AG08395 (cell line): ENCODE measurements around the gene CDC5L.

Source experiments
- DNase-seq: peaks from one replicate; pipeline ENCODE4 v3.0.0; 2012; ENCODE audit warnings: mixed read lengths, low spot score

Gene CDC5L

DNA sequence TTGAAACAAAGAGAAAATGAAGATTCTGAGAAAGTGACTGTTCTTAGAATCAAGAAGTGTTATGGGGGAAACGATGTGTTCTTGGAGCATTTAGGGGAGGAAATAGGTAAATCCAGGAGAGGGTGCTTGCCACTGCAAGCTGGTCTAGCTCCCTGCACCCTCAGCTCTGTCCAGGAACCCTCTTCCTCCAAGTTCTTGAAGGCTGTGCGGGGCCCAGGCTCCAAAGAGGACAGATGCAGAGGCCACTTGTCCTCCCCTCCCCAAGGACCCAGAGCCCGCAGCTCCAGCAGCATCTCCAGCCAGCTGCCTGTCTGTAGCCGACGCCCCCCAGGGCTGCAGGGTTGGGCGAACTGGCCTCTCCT is 87.9 kb downstream of the CDC5L start:
- no peak for DNase-seq

DNA sequence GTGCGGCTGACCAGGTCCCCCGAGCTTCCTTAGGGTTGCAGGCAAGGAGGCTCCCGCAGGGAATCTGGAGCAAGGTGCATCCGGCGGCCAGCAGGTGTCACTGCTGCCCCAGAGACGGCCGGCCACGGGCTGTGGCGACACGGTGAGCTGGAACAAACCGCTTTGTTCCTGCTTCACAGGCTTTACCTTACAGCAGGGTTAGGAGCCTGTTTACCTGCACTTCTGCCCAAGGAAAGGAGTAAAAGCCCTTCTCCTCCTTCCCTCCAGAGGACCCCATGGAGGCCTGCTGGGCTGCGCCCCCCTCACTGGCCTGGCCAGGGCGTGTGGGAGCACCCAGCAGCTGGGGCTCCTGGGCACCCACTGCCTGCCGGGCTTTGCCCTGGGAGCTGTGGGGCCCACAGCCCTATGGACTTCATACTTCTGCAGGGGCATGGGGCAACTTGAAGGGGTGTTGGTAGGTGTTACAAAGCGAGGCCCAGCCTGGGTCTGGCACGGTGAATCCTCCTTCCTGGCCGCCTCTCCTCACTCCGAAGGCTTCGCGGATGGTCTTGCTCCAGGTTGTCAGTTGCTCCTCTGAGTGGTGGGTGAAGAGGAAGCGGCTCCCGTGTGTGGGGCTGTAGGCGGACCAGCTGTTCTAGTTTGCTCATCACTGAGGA is 88.4 kb downstream of the CDC5L start:
- peak; percentile 90 for DNase-seq

DNA sequence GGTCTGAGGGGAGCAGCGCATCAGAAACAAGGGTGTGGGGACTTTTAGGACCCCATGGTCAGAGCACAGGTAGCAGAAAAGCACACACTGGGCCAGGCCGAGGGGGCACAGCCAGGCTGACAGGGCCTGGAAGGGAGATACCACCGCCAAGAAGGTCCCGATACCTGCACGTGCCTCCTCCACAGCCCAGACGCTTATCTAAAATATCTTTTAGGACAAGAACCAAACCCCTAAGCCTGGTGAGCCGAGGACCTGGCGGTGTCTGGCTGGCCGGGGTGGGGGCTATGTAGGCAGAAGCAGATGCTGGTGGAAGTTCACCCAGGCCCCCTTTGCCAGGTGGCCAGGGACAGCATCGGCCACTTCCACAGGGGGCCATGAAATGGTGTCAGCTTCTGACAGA is 89.3 kb downstream of the CDC5L start:
- DNase-seq = no peak

DNA sequence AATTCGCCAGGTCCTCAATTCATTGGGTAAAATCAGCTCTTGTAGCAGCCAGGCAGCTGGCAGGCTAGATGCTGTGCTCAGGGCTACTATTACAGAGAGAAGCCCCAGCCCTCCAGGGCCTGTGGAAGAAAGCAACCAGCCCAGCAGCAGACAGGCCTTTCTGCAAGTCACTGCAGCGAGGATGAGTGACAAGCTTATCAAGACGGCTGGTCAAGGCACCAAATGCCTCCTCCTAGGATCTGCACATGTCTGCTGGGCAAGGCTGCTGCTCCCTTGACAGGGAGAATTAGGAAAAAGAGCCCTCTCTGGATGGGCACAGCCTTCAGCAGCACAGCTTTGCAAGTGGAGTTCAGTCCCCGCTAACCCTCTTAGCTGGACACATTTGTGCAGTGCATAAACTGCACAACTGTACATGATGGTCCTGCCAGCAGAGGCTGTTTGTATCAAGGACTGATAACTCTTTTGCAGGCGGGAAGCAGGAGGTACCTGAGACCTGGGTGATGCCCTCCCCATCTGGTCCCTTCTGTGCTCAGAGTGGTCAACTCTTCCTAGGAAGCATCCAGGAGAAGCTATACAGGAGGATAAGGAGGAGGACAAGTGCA is 89.9 kb downstream of the CDC5L start:
- no peak for DNase-seq

DNA sequence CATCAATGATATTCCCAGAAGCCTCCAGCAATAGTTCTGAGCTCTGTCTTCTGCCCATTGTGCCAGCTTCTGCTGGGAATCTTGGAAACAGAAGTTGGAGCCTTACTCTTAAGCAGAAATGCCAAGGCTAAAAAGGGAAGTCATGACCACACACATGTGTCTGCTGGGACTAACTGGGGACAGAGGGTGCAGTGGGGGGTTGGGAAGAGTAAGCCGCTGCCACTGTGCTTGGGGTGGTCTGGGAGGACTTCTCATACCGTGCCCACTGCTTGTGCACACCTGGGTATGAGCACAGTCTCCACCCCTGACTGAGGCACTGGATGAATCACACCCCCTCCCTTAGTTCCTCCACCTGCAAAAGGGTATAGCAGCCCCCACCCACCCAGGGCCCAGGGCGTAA is 90.7 kb downstream of the CDC5L start:
- DNase-seq = no peak

DNA sequence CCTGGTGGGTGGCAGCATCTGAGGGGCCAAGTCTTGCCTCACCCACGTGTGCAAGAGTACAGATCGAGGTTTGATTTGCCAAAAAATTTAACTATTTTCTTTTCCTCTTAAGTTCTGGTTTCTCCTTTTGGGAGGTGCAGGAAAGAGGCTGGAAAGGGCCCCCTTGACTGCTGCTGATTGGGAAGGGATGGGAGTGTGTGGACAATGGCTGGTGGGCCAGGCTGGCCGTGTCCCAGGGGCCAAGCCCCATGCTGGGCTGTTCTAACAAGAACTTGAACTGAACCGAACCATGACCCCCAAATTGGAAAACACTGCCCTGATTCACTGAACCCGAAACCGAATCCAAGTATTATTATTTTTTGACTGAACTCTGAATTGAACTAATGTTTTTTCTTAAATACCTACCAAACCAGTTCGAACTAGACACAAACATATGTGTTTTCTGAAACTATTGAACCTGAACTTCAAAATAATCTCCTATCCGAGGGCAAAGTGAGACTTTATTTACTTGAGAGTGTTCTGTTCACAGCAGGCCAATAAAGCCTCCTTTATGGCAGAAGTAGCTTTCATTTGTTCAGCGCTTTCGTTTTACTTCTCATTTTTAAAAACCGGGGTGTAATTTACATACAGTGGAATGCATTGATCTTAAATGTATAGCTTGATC is 91.2 kb downstream of the CDC5L start:
- no peak for DNase-seq

DNA sequence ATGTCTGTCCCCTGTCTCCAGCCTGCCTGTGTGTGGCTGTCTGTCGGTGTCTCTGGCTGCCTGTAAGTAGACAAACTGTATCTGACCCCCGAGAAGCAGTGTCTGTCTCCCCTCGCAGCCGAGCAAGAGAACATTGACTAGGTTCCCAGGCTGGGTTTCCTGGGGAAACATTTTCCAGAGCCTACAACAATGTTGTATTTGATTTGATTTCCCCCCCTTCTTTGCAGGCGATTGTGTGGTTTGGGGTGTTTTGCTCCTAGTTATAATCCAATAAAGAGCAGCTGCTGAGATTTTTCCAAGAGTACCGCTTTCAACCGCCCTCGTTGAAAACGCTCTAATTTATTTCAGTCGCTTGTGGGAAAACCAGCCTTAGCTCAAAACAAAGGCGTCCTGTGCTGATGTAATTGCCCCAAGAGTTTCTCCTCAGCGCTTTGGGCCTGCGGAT is 92.6 kb downstream of the CDC5L start:
- no peak for DNase-seq

DNA sequence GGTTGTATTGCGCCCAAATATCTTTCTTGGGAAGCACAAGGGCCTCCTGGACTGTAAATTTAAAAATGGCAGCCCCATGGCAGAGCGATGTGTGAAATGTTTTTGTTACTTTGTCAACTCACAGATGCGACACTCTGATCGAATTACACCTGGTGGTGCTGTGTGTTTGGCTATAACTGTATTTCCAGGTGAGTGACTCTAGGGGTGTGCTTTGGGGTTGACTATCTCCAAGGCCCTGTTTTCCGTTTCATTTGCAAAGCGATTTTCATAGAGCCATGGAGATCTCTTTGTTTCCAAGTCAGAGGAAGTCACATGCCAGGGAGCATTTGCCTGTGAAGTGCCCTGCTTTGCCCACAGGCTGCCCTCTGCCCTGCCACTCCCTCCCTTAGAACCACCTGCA is 93.5 kb downstream of the CDC5L start:
- DNase-seq = no peak

DNA sequence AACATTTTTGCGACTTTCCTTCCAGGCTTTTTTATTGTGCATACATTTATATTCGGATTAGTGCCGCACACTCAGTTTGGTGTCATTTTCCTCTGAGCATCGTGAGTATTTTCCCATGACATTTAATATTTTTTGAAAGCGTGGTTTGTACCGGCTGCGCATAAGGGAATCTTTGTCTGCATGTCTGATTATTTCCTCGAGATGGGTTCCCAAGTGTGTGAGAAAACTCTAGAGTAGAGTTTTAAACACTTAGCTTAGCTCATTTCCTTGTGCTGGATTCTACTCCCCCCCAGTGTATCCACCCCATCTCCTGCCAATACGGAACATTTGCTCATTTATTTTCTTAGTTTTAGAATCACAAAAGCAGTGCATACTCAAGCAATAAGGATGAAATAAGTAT is 94.3 kb downstream of the CDC5L start:
- DNase-seq = no peak

DNA sequence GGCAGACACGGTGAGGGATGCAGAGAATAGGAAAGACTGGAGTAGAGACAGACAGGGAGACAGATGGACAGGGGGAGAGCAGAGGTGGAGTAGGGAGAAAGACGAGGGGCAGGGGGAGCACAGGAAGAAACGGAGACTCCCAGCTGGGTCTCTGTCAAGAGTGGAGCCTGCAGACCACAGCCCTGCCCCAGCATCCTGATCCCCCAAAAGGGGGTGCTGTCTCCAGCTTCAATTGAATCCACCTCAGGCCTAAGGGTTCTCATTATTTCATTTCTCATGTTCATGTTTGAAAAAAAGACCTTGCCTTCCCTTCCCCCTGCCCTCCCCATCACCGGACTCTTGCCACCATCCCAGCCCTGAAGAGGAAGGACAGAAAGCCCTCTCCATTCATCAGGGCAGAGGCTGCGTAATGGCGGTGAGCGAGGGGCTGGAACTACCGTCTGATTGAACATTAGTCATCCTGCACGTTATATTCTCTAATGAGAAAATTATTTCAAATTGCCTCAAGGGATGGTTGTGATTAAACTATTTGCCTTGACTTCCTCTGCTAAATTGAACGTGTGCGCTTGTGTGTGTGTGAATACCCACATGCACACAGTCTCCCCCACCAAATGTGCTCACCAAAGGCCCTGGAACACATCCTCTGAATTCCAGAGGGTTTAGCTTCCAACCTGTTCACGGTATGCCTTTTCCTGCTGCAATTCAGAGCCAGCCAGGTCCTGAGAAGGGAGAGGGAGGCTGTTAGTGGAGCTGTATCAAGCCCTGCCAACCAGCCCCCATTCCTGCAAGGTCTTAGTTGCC is 98.3 kb downstream of the CDC5L start:
- no peak for DNase-seq

DNA sequence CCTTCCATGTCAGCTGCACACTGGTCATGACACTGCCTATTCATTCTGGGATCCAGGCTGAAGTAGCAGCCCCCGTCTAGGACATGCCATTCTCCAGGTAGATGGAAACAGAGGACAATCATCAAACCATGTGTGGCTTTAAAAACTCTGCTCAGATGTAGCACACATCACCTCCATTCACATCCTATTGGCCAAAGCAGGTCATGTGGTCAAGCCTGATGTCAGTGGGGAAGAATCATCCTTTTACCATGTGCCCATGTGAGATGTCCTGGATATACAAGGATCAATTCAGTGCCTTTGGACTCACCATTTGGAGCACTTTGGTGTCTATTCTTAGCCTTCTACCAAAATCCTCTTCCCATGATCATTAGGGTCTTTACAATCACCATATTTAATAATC is 99.5 kb downstream of the CDC5L start:
- no peak for DNase-seq

DNA sequence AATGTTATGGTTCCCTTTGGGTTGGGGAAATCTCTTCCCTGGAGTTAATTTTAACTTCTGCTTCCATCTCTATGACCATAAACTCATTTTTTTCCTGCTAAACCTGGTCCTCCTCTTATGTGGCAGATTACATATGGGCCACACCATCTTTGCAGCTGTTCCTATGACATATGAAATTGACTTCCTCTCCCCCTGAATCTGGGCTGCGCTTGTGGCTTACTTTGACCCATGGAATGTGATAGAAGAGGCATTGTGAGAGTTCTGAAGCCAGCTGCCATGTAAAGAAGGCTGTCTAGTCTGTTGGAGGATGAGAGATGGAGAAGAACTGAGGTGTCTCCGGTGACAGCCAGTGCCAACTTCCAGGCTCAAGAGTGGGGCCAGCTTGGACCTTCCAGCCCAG is 100.1 kb downstream of the CDC5L start:
- no peak for DNase-seq

DNA sequence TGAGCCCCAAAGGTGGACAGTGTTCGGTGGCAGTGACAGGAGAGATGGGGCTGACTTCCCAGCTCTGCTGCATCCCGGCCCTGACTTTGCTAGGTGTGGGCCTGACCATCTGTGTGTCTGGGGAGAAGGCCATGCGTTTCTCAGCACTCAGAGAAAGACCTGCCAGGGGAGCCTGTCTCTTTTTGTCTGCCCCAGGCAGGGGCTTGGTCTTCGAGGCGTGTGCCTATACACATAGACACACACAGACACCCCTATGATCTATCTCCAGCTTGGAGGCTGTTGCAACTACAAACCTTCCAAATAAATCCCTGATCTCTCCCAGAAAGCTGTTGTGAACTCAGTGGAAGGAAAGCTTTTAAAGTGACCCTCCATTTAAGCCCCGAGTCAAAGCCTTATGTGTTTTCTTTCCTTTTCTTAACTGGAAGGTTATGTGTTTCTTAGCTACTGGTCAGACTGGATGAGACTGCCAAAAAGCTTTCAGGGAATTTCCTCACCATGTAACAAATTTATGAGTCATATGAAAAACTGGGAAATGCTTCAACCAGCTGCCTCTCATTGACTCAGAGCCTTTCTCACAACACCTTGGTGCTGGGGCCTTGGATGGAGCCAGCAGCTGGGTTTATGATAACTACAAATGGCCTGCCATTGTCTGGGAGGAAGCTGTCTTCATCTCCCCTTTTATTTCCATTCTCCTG is 102.6 kb downstream of the CDC5L start:
- DNase-seq = peak; percentile 91

DNA sequence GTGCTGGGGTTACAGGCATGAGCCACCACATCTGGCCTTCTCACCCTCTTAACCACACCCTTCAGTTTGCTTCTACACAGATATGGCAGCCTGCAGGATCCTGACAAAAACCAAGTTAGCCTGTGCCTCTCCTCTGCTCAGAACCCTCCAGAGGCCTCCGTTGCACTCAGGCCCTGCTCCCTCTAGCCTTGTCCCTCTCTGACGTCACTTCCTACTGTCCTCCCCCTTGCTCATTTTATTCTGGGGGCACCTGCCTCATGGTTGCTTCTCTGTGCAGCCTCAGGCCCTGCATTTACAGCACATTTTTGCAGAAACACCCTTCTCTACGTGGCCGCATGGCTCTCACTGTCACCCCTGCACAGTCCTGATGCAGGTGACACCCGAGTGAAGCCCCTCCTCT is 105.6 kb downstream of the CDC5L start:
- no peak for DNase-seq

DNA sequence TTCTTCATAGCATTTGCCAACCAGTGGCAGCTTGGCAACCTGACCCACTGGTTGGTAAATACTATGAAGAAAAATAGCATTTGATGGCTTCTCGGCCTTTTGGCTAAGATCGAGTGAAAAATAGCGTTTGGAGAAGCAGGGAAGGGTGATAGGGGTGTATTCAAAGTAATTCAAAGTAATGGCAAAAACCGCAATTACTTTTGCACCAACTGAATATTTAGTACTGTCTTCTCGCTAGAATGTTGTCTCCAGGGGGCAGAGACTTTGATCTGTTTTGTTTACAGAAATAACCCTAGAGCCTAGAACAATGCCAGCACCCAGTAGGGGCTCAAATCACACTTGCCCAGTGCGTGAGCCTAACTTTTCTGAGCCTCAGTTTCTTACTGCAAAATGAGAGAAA is 106.1 kb downstream of the CDC5L start:
- no peak for DNase-seq

DNA sequence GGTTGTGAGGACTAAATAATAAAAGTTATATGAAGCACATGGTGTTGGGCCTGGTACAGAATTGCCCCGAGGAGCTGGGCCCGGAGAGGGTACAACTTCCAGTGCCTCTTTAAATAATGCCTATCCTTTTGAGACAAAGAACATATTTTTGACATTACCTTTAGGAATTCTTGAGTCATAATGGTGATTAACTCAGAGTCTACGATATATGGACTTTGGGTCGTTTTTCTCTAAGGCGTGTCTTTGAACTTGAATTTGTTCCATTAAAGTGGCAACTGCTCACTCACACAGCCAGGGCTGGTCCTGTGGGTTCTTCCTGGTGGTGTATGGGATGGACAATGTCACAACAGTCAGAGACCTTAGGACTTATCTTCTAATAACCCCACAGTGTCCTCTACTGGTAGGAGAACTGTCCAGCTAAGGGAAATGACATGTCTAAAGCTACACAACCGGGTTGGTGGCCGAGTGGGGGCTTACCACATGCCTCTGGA is 106.5 kb downstream of the CDC5L start:
- peak; percentile 76 for DNase-seq

DNA sequence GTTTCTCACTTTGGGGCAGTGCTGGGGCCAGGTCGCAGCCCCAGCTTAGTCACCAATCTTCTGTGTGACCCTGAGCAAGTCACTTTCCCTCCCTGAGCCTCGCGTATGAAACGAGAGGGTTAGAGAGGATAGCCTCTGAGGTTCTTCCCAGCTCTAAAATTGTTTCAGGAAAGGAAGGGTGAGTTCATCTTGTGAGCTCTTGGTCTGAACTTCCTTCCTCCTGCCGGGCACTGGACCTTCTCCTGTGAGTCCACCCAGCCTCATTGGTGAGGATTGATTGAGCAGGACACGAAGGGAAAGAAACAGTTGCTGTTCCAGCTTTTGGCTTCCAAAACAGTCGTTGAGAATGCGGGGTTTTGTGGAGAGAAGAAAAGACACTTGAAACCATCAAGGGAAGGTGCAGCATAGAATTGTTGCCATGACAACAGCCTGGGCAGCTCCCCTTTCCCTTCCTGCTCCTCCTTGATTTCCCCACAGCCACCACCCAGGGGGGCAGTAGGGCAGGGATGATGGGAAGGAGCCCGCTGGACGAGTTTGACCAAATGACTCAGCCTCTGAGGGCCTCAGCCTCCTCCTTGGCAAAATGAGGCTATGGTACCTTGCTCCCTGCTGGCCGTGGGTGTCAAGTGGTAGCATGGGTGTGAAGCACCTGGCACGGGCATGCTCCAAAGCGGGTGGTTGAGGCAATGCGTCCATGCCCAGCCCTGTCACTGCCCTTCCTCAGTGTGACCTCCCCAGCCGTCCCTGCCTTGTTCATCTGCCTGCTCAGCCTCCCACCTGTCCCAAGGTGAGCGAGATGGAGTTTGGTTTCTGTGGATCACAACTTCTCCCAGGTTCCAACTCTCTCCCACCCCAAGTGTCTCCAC is 107.8 kb downstream of the CDC5L start:
- no peak for DNase-seq

DNA sequence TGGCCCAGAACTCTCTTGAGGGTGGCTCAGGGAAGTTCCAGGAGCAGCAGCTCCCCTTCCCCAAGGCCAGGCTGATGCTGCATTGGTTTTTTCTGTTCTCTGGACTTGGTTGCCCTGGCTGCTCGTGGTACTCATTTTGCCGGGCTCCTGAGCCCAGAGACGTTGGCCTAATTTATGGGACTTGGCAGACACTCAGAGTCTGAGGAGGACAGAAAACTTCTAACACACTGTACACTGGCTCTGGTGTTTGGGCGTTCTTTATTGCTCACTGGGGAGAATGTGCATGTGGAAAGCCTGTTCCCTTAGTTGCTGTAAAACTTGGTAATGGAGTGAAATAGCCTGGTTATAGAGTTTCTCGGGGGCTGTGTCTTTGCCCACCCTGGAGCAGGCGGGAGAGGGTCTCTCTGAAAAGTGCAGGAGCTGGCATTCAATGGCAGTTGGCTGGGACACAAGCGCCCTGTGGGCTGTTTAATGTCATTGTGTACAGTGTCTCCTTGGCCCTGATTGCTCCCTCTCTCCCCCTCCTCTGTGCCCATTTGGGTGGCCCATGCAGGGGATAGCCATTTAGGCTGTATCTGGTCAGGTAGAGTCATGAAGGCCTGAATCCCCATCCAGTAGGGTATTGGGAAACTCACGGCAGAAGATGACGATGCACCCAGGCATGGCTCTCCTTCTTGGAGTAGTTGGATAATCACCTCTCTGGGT is 109.3 kb downstream of the CDC5L start:
- no peak for DNase-seq

DNA sequence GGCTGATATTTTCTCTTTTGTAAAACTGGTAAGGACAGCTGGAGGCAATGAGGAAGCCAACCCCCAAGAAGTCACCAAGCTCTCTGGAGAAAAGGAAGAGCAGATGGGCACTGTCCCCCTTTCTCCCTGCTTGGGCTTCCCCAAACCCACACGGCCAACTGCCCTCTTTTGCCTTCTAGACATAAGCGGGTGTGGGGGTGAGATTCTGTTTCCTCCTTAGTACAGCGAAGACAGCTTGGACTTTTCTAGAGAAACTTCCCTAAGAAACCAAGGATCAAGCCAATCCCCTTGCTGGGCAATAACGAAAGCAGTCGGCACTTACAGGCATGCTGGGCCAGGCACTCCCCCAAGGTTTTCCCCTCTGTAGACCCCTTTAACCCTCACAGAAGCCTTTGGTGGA is 110.3 kb downstream of the CDC5L start:
- no peak for DNase-seq

DNA sequence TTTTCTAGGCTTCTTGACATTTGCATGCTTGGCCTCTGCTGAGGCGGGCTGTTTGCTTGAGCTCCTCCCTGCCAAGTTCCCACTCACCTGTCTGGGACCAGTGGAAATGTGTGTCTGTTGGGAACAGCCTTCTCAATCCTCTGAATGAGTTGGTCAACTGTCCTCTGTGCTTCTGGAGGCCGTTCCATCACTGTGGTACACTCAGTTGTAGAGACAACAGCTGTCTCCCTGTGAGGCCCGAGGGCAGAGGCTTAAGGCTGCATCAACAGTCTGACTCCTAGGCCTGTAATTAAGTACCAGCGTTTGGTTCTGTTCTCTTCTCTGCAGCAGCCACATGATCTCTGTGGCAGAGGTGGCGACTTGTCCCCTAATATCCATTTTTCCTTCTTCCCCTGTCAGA is 110.9 kb downstream of the CDC5L start:
- DNase-seq = no peak

DNA sequence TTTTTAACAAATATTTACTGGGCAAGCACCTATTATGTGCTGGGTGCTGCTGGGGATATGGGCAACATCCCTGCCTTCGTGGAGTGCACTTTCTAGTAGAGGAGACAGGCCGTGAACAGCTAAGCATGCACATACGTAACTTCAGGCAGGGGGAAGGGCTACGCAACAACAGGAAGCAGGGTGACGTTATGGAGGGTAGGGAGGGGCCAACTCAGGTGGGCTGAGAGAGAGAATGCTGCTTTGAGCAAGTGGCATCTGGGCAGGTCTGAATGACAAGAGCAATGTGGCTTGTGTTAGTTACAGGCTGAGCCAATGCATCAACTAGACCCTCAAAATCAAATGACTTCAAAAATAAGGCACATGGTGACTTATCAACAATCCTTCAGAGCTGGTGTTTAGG is 112.1 kb downstream of the CDC5L start:
- no peak for DNase-seq
